GM13976 (cell line): ENCODE data around the gene ERCC2.
A peak's percentile ranks its signal among the peaks of the same experiment; 100 is the strongest.

ENCODE experiments used
- DNase-seq: peaks from one replicate; pipeline ENCODE4 v3.0.0; 2012; ENCODE audit warnings: low spot score
- in situ Hi-C: fragments of 300-500 bp; cut with MboI; formaldehyde crosslinking; loops from one replicate; pipeline ENCODE4 v1.12.0; 2022; ENCODE audit warnings: low sequenced_read_pairs, mixed read lengths, inconsistent platforms; ENCODE audit not compliant: unreplicated experiment
- TF ChIP-seq, protein P1 (sequence below): IDR thresholded peaks from 2 replicates; pipeline ENCODE4 v1.5.1; 2012; ENCODE audit warnings: borderline replicate concordance, mild to moderate bottlenecking; ENCODE audit not compliant: insufficient read depth; ENCODE audit errors: extremely low read depth, missing control alignments, control extremely low read depth

ERCC2 gene

DNA sequence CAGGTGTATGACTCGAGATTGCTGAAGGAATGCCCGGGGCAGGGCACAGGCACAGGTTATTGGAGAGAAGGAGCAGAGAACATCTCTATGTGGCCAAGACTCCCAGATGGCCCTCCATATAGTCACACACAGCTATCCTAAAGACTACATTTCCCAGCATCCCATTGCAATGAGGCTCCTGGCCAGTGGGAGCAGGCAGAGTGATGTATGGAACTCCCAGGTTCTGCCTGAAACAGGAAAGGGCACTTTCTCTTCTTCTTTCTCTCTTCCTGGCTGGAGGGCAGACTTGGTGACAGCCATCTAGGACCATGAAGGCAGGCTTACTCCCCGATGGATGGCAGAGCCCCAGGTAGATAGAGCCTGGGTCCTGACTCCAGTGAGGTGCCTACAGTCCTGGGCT, 21.0 kb upstream of the ERCC2 start:
- in situ Hi-C loops = no loop called here
- peak; percentile 31 for DNase-seq
- TF ChIP-seq, protein P1, sequence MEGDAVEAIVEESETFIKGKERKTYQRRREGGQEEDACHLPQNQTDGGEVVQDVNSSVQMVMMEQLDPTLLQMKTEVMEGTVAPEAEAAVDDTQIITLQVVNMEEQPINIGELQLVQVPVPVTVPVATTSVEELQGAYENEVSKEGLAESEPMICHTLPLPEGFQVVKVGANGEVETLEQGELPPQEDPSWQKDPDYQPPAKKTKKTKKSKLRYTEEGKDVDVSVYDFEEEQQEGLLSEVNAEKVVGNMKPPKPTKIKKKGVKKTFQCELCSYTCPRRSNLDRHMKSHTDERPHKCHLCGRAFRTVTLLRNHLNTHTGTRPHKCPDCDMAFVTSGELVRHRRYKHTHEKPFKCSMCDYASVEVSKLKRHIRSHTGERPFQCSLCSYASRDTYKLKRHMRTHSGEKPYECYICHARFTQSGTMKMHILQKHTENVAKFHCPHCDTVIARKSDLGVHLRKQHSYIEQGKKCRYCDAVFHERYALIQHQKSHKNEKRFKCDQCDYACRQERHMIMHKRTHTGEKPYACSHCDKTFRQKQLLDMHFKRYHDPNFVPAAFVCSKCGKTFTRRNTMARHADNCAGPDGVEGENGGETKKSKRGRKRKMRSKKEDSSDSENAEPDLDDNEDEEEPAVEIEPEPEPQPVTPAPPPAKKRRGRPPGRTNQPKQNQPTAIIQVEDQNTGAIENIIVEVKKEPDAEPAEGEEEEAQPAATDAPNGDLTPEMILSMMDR = no peak

DNA sequence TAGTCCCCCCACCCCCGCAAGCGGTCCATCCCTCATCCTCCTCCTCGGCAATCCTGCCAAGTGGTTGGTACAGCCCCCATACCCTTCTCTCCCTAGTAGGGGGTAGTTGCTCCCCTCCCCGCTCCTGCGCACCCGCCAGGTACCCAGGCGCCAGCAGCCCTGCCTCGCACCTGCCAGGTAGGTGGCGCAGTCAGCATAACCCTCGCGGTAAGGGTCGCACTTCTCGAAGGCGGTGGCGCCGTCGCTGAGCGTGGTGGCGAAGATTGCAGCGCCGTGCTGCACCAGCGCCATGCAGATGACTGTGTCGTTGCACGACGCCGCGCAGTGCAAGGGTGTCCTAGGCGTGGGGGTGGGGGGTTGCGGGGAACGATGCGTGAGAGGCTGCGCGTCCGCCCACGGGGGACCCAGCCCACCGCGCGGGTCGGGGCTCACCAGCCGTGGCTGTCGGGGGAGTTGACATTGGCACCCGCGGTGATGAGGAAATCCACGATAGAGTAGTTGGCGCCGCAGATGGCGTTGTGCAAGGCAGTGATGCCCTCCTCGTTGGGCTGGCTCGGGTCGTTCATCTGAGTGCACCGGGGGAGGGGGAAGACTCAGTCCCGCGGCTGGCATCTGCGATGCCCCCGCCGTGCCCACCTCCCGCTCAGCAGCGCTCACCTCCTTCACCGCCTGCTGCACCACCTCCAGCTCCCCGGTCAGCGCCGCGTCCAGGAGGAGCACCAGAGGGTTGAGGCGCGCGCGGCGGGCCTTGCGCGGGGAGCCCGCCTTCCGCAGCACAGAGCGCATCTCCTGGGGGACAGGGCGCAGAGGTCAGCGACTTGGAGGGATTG, 15.2 kb upstream of the ERCC2 start:
- TF ChIP-seq, protein P1 = no peak
- DNase-seq = no peak
- in situ Hi-C loops = no loop called here

DNA sequence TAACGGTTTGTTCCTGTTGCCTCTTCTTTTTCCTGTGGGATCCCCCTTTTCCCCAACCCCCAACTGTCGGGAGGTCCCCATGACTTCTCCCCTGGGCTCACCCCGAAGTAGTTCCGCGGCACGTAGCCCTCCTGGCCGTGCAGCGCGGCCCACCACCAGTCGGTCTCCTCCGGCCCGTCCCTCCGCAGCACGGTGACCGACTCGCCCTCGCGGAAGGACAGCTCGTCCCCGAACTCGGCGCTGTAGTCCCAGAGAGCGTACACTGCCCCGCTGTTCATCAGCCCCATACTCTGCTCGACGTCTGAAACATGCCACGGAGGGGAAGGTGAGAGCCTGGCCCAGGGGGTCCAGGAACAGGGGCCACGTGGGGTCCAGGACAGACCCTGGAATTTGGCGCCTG, 12.1 kb upstream of the ERCC2 start:
- TF ChIP-seq, protein P1 = no peak
- DNase-seq = no peak
- in situ Hi-C loops = no loop called here

DNA sequence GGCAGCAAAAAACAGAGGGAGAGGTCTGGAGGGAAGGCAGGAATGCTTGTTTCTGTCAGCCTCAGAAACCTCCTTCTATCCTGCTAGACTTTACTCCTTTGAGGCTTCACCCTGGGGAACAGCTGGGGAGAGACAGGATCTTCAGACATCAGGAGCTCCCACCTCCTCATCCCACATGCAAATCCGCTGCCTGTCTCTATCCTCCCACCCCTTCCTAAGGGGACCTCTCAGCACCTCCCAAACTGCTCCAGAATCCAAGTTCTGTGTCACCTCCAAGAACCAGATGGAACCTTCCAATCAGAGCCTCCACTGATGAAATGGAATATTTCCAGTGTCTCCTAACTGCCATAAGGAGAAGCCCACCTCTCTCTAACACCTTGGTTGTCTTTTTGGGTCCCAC, 9.7 kb upstream of the ERCC2 start:
- DNase-seq = no peak
- in situ Hi-C loops = no loop called here

DNA sequence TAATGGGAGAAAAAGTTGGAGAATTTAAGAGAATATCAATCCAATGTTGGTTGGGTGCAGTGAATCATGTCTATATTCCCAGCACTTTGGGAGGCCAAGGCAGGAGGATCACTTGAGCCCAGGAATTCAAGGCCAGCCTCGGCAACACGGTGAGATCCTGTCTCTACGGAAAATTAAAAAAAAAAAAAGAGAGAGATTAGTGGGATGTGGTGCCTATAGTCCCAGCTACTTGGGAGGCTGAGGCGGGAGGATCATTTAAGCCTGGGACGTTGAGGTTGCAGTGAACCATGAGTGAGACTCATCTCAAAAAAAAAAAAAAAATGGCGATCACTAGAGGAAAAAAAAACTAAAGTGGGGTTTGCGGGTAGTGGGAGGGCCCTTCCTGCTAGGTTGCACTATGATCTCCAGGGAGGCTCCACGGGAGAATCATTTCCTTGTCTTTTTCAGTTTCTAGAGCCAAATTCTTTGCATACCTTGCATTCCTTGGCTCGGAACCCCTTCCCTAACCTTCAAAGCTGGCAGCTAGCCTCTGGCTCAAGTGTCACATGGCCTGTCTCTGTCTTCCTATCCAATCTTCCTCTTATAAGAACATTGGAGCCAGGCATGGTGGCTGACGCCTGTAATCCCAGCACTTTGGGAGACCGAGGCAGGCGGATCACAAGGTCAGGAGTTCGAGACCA, 5.8 kb upstream of the ERCC2 start:
- TF ChIP-seq, protein P1 = no peak
- DNase-seq = no peak
- in situ Hi-C loops = no loop called here

More for the DNA sequence above, 9.7 kb upstream of the ERCC2 start:
- TF ChIP-seq, protein P1 = no peak

DNA sequence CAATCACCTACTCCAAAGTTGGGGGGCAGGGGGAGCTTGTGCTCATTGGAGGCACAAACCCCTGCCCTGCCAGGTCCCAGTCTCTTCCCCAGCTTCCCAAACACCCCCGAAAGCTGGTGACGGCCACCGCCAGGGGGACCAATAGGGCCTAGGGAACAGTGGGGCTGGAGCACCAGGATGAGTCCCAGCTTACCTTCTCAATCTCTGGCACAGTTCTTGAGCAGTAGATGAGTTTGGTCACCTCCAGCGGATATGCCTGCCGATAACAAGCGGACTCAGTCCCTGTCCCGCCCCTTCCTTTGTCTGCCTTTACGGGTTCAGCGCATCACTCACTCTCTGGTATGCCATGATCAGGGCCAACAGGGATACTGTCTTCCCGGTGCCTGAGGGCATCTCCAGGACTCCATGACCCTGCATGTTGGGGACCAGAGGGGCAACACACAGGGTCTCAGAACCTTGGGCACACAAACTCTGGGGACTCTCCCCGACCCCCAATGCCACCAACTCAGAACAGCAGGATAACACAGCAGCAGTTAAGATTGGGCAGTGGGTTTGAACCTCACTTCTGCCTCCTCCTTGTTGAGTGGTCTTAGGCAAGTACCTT, 1.5 kb downstream of the ERCC2 start:
- TF ChIP-seq, protein P1 = no peak
- no peak for DNase-seq
- in situ Hi-C loops = no loop called here
